ENCODE measurements around the gene UQCRC2.

Gene UQCRC2

DNA sequence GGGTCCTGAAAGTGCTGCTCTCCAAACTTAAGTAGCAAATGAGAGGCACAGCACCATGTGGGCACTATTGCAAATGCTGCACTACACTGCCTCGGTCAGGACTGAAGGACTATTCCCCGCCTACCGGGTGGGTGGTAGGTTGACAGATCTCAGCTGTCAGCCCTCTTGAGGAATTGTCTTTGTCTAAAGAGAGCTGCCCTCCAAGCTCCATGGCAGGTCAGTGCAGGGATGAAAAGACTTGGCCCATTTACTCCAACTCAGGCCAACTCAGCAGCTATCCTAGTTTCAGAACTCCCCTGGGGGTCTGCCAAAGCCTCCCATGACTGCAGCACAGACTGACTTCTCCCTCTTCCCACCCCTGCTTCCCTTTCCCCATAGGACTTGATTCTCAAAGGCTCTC lies 51.2 kb downstream of the UQCRC2 start:
- peaks cover 21% of the 10 kb centered on the region for H3K4me1 ChIP-seq (ENCODE audit: control insufficient read depth, low read length)
- no peak overlapping the region for H3K4me2 ChIP-seq (ENCODE audit: low read length)

DNA sequence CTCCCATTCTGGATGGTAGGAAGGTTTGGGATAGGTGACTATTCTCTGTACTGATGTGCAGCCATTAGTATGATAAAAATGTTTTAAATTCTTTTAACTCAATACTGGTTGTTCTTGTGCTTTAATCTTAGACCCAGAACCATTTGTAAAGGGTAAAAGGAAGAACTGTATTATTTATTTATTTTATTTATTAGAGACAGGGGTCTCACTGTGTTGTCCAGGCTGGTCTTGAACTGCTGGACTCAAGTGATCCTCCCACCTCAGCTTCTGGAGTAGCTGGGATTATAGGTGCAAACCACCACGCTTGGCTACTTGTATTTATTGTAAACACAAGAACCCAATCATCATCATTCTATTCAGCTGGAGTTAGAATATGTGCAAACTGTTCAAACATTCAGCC lies 52.6 kb downstream of the UQCRC2 start:
- Histone ChIP-seq H3K4me3 (ENCODE audit: low read length) (no peak overlapping the region), H3K36me3 (ENCODE audit: control insufficient read depth, low read length) (no peaks in the 10 kb centered on the region), H3K27me3 (ENCODE audit: control insufficient read depth, low read length) (no peaks in the 10 kb centered on the region), H3K4me2 (ENCODE audit: low read length) (no peak overlapping the region), H3K4me1 (ENCODE audit: control insufficient read depth, low read length) (peaks cover 22% of the 10 kb centered on the region), H3K79me2 (ENCODE audit: control insufficient read depth, low read length) (peaks cover 23% of the 10 kb centered on the region), H3K27ac (ENCODE audit: low read depth, low read length) (no peak overlapping the region), H4K20me1 (ENCODE audit: control insufficient read depth, insufficient read depth, low read depth, low read length) (no peaks in the 10 kb centered on the region), H3F3A (ENCODE audit: control insufficient read depth, insufficient read depth) (0 out of 2 replicates have a peak, but pooled peaks cover 3% of the 10 kb centered on the region), H3K9me3 (ENCODE audit: control insufficient read depth, insufficient read depth, low read length) (no peaks in the 10 kb centered on the region), H3K9me2 (replicated peaks; ENCODE audit: control insufficient read depth, low read length) (no peaks in the 10 kb centered on the region)
- TF ChIP-seq, protein P1, sequence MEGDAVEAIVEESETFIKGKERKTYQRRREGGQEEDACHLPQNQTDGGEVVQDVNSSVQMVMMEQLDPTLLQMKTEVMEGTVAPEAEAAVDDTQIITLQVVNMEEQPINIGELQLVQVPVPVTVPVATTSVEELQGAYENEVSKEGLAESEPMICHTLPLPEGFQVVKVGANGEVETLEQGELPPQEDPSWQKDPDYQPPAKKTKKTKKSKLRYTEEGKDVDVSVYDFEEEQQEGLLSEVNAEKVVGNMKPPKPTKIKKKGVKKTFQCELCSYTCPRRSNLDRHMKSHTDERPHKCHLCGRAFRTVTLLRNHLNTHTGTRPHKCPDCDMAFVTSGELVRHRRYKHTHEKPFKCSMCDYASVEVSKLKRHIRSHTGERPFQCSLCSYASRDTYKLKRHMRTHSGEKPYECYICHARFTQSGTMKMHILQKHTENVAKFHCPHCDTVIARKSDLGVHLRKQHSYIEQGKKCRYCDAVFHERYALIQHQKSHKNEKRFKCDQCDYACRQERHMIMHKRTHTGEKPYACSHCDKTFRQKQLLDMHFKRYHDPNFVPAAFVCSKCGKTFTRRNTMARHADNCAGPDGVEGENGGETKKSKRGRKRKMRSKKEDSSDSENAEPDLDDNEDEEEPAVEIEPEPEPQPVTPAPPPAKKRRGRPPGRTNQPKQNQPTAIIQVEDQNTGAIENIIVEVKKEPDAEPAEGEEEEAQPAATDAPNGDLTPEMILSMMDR (IDR thresholded peaks at IDR 0.05; ENCODE audit: low read depth, low read length, poor library complexity, severe bottlenecking), result no peak
- no peak for TF ChIP-seq EZH2phosphoT487 (IDR thresholded peaks at IDR 0.05; ENCODE audit: borderline replicate concordance, low read length)

More for the DNA sequence above, 51.2 kb downstream of the UQCRC2 start:
- no peaks in the 10 kb centered on the region for H3K9me3 ChIP-seq (ENCODE audit: control insufficient read depth, insufficient read depth, low read length)
- H3F3A ChIP-seq (ENCODE audit: control insufficient read depth, insufficient read depth), result no peaks in the 10 kb centered on the region
- peaks cover 16% of the 10 kb centered on the region for H3K79me2 ChIP-seq (ENCODE audit: control insufficient read depth, low read length)
- H3K9me2 ChIP-seq (replicated peaks; ENCODE audit: control insufficient read depth, low read length), result no peaks in the 10 kb centered on the region
- TF ChIP-seq EZH2phosphoT487 (IDR thresholded peaks at IDR 0.05; ENCODE audit: borderline replicate concordance, low read length), result no peak
- TF ChIP-seq, protein P1 (IDR thresholded peaks at IDR 0.05; ENCODE audit: low read depth, low read length, poor library complexity, severe bottlenecking), result no peak
- H3K27ac ChIP-seq (ENCODE audit: low read depth, low read length), result no peak overlapping the region
- no peaks in the 10 kb centered on the region for H3K36me3 ChIP-seq (ENCODE audit: control insufficient read depth, low read length)
- no peaks in the 10 kb centered on the region for H3K27me3 ChIP-seq (ENCODE audit: control insufficient read depth, low read length)
- H3K4me3 ChIP-seq (ENCODE audit: low read length), result no peak overlapping the region
- H4K20me1 ChIP-seq (ENCODE audit: control insufficient read depth, insufficient read depth, low read depth, low read length), result no peaks in the 10 kb centered on the region

DNA sequence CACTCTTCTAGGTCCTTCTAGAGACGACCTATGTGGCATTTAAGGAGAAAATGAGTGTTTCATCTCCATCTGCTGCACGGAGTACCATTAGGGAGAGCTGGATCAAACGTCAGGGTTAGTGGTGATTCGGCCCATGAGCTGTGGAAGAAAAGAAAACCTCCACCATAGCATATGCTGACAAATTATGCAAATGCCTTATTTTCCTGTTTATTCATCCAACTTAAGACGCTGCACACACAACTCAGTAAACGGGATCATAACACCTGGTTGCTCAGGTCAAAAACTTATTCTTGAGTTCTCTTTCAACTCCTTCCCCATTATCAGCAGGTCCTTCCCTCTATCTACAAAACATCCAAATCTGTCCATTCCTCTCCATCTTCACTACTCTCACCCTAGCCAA lies 53.5 kb downstream of the UQCRC2 start:
- TF ChIP-seq, protein P1 (IDR thresholded peaks at IDR 0.05; ENCODE audit: low read depth, low read length, poor library complexity, severe bottlenecking), result no peak
- TF ChIP-seq EZH2phosphoT487 (IDR thresholded peaks at IDR 0.05; ENCODE audit: borderline replicate concordance, low read length), result no peak
- H3K36me3 ChIP-seq (ENCODE audit: control insufficient read depth, low read length), result no peaks in the 10 kb centered on the region
- H3K9me3 ChIP-seq (ENCODE audit: control insufficient read depth, insufficient read depth, low read length), result no peaks in the 10 kb centered on the region
- H3F3A ChIP-seq (ENCODE audit: control insufficient read depth, insufficient read depth), result 0 out of 2 replicates have a peak, but pooled peaks cover 3% of the 10 kb centered on the region
- H3K9me2 ChIP-seq (replicated peaks; ENCODE audit: control insufficient read depth, low read length), result no peaks in the 10 kb centered on the region
- peak overlapping the region; percentile 80 for H3K4me2 ChIP-seq (ENCODE audit: low read length)
- no peak overlapping the region for H3K27ac ChIP-seq (ENCODE audit: low read depth, low read length)
- H3K27me3 ChIP-seq (ENCODE audit: control insufficient read depth, low read length), result no peaks in the 10 kb centered on the region
- no peaks in the 10 kb centered on the region for H4K20me1 ChIP-seq (ENCODE audit: control insufficient read depth, insufficient read depth, low read depth, low read length)
- peak overlapping the region; percentile 95 for H3K4me3 ChIP-seq (ENCODE audit: low read length)
- H3K79me2 ChIP-seq (ENCODE audit: control insufficient read depth, low read length), result peaks cover 31% of the 10 kb centered on the region
- peaks cover 19% of the 10 kb centered on the region for H3K4me1 ChIP-seq (ENCODE audit: control insufficient read depth, low read length)
